ENCODE results near the gene CD1D.
"Not testable (repeated sequence)": the region's sequence is repeated elsewhere in the genome, so short reads cannot be mapped to it uniquely, and the experiment has no call there.

Gene CD1D

DNA sequence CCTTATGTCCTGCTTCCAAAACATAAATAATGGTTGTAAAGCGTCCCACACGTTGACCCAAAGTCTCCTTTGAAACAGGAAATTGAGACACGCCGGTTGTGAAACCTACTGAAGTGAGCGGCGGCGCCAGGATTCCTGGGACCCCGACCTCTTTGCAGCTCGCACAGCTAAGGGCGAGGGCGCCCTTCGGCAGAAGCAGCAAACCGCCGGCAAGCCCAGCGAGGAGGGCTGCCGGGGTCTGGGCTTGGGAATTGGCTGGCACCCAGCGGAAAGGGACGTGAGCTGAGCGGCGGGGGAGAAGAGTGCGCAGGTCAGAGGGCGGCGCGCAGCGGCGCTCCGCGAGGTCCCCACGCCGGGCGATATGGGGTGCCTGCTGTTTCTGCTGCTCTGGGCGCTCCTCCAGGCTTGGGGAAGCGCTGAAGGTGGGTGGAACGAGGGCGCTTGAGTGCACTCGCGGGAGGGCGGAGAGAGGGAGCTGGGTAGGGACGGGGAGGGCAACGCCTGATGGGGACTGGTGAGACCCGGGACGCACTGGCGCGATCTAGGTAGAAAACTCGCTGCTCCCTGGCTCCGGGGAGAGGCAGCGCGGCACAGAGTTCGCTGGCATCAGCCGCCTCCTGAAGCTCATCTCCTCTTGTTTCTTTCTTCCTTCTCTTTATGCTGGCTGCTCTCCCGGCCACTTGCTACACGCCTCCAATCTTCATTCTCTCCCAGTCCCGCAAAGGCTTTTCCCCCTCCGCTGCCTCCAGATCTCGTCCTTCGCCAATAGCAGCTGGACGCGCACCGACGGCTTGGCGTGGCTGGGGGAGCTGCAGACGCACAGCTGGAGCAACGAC is at the start of gene CD1D:
Gene CD1D (plus strand): TSS at position 155 of the 836 bp plus-strand sequence. CDS start 207 bp downstream, at position 362.
- DNase-seq, result no peak

DNA sequence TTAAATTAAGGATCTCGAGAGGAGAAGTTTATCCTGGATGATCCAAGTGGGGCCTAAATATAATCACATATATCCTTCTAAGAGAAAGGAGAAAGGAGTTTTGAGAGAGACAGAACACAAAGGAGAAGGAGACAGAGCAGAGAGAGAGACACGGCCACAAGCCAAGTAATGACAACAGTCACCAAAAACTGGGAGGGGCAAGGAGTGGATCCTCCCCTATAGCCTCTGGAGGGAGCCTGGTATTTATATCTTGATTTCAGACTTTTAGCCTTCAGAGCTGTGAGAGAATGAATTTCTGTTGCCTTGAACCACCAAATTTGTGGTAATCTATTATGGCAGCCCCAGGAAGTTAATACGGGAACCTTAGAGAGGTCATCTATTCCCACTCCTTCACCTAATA is 49.5 kb upstream of the CD1D start:
- no peak for DNase-seq

DNA sequence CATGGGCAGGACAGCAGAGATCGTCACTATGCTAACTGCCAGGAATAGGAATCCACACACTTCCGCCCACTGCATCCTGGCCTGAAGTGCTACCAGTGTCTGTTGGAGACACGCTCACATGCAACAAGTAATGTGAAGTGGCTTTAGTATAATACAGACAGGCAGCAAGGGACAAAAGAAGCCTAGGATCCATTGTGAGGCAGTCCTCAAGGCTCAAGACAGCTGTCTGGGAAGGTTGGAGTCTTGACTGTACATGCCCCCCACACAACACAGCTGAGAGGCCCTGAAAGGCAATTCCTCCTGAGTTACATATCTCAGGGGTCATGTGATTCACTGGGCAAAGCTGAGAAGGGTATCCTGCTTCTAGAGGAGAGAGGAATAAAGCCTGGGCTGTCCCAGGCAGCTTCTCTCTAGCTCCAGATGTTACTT is 39.9 kb upstream of the CD1D start:
- DNase-seq, result no peak

DNA sequence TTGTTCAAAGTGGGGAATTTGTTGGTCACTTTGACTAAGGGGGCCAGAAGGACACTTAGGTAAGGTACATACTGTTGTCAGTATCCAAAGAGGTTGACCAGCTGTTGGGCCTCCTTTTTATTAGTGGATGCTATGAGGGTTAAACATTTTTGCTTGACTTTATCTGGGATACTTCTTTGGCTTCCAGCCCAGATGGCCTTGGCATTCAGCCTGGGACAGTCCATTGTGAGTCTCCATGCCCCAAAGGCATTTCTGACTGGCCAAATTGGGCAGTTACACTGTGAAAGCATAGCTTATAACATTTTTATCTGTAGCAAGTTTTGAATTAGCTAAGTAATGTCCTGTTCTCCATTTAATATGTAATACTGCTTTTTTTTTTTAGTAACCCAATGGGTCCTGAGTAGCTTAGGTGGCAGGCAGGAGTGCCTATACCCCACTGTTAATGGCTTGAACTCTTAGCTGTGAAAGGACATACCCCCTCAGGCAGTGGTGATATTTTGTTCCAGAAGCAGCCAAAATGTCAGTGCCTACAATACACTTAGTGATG is 35.4 kb upstream of the CD1D start:
- DNase-seq, result no peak

DNA sequence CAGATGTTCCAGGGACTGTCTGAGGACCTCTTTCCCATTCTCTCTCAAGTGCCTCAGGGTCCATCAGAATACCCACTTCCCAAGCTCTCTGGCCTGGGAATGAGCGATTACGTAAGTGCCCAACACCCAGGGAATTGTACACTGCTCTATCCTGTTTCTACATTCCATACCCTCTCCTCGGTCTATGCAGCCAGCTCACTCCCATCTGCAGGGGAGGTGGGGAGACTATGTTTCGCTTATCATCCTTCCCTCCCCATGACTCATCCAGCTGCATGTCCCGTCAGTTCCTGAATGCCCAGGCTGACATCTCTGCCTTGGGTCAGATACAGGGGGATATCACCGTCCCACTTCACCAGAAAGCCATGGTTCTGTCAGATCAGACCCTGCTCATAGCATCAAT is 34.5 kb upstream of the CD1D start:
- no peak for DNase-seq

DNA sequence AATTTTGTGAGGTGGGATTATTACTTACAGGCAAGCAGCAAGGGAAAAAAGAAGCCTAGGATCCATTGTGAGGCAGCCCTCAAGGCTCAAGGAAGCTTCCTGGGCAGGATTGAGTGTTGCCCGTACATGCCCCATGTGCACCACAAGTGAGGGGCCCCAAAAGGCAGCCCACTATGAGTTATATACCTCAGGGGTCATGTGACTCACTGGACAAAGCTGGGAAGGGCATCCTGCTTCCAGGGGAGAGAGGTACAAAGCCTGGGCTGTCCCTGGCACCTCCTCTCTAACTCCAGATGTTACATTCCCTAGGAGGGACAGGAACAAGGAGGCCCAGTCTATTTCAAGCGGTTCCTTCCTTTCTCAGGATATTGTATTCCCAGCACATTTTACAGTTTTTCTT is 34.0 kb upstream of the CD1D start:
- DNase-seq, result no peak

DNA sequence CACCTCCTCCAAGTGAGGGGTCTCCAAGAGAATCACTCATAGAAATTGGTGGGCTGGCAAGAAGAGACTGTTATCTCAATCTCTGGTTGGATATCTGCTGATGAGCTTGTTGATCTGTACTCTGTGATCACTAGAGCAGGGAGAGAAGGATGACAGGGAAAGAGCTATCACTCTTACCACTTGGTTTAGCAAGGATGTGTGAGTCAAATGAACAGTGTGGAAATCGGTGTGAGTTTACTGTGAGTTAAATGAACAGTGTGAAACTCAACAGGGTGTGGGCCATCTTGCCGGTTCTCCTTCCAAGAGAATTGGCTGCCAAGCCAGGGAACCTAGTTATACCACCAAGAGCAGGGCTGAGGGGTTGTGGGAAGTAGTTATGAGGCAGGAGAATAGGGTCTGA is 33.3 kb upstream of the CD1D start:
- DNase-seq, result no peak

DNA sequence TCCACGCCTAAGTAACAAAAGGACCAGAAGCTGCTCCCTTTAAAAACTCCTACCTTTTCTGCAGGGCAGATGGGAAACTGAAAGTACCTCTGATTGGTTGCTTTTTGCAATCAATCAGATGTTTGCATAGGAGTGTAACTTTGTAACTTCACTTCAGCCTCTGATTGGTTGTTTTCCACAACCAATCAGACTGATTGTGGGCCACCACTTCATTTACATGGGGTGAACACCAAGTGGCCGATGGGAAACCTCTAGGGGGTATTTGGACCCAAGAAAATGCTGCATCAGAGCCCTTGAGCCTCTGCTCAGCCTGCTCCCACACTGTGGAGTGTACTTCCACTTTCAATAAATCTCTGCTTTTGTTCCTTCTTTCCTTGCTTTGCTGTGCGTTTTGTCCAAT is 32.8 kb upstream of the CD1D start:
- no peak for DNase-seq

DNA sequence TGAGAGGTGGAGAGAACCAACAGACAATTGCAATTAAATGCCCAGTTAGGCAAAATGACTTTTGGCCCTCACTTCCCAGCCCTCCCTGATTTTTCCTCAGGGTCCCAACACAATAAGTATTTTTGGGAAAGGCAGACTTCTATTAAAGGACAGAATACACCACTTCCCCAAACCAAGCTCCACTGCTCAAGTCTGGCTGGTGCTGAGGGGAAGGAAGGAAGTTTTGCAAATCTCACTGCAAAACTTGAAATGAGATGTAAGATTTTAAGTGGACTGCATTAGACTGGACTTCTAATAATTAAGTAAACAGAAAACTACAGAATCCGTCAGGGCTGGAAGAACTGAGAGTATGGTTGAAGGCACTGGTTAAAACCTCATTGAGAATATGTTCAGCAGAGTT is 32.2 kb upstream of the CD1D start:
- DNase-seq, result no peak

DNA sequence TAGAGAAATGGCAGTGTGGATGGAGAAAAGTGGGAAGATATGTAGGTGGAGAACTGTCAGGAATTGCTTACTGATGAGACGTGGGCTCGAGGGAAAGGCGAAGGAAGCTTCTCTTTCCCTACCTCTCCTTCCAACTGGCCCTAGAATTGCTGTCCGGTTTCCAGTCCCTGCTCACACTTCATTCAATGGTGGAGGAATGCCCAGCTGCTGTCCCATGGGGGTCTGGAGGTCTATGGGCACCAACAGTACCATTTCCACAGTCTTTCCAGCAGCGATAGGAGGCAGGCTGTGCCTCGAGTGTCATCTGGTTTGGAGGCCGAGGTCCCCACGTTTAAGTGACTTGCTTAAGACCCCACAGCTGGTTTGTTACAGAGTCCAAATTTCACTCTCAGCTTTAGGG is 31.5 kb upstream of the CD1D start:
- no peak for DNase-seq

DNA sequence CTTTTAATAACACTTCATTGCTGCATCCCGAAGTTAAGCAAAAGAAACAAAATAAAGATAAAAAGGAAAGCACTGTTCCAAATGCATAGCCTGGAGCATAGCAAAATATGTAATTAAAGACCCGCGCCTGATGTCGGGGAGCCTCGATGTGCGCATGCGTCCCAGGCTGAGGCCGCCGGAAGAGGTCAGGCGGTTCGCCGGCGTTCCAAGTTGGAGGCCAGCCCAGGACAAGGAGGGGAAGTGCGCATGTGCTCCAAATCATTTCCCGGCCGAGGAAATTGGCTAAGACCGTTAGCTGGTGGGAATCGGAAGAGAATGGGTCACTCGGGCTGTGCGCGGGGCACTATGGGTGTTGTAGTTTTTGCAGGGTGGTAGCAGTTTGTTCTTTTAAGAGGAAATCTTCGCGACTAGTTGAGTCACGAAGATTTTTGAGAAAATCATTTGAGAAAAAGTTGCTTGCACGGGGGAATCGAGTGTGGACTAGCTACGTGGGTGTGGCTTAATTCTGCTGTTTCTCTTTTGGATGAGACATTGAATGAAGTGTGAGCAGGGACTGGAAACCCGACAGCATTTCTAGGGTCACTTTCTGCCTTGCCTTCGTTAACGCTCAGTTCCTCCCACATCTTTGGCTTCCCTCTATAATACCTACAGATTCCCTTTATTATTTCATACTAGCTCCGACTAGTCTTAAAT is 31.0 kb upstream of the CD1D start:
- peak; percentile 65 for DNase-seq

DNA sequence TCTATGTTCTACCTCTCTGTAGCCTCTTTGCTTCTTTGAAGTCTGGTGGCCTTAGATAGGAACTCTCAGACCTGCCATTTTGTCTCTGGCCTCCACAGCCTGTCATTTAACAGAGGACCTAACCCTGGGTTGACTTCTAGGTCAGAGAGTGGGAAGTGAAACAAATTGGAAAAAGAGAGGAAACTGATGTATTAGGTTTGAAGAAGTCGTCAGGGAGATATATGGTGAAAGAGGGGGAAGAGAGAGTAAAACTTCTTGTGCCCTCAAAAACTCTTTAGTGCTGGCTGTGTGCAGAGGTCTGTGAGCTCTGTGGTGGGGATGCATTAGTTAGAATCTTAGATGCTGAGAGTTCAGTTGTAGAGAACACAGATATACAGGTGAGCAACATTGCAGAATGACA is 30.2 kb upstream of the CD1D start:
- no peak for DNase-seq

DNA sequence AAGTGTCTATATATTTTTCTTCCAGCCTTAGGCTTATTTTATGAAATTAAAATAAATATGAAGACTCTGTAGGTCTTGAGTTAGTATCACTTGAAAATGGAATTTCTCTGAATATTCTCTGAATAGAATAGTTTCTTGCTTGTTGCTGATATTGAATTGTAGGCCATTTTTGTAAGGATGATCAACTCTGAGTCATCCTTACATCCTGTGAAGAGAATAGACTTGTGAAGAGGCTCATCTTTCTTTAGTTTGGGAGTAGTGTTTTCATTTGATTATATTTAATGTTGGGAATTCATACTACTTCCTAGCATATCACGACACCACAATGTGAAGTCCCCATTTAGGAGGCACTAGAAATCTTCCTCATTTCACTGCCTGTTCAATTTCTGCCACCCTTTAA is 27.5 kb upstream of the CD1D start:
- no peak for DNase-seq

DNA sequence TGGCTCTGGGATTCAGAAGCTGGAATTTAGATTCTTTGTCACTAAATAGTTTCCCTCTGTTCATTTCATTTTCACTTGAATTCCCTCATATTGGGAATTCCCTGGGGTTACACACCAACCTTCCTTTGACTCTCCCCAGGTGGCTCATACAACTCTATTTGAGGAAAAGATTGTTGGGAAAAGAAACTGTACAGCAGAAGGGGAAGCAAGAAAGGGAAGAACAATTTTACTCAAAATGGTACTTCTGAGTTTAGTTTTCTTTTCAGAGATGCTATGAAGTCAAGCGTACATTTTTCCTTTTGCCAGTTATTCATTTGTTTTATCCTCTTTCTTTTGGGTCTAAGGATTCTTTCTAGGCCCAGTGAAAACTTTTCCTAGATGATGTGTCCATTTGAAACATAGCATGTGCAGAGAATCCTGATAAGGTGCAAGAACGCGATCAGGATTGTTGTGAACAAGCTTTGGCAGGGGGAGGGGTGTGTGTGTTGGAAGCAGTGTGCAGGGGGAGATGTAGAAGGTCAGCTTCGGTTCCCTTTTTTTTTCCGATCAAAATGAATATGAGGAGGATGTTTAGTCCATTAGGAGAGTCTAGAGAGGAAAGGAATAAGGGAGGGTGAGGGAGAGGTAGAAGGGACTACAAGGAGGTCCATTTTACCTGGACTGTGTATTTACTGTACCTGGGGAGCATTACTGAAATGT is 26.8 kb upstream of the CD1D start:
- DNase-seq, result no peak

DNA sequence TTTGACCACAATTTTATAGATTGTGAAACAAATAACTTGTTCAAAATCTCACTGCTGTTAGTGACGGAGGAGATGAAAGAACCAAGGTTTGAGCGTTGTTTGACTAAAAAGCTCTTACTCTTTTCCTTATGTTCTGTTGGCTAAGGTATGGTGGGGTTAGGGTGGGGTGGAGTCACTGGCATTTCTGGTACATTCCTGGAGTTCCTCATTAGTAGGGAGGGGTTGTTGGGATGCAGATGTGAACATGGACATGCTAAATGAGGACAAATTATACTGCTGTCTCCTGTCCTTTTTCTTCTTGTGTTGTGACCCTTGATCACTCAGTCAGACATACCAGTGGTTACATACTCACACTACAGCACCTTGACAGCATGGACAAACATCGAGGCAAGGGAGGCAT is 26.2 kb upstream of the CD1D start:
- DNase-seq, result no peak

DNA sequence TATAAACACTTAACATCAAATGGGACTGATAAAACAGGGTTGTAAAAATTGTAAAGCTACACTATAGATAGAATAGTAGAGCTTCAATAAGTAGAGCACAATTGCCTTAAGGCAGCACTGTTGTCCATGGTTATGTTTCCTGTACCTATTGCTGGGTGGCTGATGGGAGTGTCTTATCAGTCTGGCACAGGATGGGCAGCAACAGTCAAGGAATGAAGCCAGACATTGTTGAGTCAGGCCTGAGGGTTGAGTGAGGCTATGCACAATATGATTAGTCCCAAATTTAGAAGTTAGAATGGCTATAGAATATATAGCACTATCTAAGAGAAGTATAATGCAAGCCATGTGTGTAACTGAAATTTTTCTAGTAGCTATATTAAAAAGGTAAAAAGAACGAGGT is 25.0 kb upstream of the CD1D start:
- DNase-seq, result no peak

DNA sequence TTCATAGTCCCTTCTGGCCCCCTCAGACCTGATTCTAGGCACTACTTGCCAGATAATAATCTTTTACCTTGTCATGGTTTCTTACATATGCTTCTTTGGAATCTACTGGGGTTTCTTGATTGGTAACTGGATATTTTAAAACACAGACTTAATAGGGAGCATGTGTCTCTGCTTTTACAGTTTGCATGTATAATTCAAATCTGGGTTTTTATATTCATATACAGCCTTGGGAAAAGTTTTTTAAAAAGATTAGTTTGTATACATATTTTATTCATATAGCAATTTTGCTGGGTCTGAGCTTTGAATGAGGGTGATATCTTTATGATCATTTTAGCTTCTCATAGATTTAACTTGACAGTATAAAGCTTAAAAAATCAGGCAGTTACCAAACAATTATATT is 21.1 kb upstream of the CD1D start:
- DNase-seq, result no peak

DNA sequence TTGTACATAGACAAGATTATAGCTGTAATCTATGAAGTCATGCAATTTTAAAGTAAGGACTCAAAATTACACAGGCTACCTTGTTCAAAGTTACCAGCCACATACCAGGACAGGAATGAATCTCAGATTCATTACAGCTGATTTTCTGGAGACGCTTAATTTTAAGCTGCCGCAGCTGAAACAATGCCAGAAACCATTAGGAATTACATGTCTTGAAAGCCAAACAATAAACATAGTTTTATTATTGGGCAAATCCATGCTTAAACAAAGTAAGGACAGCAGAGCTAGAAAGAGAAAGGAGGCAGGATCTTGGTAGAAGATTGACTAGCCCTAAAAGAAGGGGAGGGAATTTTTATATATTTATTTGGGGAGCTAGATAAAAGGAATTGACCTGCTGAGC is 19.2 kb upstream of the CD1D start:
- DNase-seq, result no peak

DNA sequence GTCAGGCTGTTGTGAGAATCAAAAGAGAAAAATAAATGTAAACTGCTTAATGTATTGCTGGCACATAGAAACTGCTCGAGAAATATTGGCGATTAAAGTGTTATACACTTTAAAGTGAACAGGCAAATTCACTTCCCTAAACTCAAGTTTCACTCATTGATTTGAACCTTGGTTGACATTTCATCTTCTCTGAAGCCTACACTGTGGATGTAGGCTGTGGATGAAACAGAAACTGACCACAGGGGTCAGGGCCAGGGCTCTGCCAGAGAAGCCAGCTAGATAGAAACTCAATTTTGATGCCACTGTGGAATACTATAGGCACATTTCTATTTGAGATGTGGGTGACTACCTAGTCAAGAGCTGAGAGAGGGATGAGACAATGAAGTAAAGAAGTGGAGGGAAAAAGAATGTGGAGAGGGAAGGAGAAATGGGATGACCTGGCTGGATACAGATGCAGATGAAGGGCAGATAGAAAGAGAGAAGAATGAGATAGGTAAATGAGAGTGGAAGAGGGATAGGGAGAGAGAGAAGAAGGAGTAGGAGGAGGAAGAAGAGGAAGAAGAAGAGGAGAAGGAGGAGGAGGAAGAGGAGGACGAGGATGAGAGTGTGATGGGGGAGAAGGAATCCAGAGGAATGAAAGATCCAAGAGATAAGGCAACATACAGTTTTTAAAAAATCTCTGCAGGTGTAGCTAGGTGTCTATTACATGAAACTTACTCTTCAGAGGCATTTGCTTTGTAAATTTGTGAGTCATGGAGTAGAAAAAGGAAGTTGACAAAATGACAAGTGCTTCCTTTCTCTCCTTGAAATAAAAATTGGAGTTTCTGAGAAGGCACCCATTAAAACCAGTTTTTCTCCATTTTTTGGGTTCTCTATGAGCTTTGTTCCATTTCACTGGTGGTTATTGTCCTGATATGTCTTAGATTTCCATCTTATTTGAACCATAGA is 17.4 kb upstream of the CD1D start:
- DNase-seq, result no peak

DNA sequence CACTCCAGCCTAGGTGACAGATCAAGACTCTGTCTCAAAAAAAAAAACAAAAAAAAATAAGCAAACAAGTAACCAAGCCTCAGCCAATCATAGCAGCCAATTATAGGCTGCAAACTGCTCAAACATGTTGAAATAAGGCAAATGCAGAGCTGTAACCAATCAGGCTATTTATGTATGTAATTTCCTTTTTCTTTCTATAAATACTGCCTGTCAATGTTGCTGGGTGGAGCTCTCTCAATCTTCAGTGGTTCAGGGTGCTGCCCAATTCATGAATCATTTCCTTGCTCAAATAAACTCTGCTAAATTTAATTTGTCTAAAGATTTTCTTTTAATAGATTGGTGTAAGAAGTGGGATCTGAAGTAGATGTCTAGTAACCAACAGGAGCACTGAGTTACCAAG is 11.6 kb upstream of the CD1D start:
- no peak for DNase-seq

DNA sequence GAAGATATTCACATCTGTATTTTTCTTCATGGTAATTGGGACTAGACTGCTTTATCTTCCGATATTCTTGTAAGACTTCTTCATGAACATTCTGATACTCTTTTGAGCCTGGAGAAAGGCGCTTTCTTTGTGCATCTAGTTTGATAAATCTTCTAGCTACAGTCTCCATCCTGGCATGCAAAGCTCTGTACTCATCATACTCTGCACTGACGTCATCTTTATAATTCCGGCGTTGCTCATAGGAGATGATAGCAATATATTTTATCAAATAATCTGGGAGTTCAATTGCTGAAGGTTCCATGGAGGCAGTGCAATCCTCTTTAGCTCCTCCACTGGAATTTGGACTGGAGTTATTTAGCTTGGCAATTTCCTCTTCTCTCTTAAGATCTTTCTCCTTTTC is 4.8 kb upstream of the CD1D start:
- DNase-seq, result not testable (repeated sequence)

DNA sequence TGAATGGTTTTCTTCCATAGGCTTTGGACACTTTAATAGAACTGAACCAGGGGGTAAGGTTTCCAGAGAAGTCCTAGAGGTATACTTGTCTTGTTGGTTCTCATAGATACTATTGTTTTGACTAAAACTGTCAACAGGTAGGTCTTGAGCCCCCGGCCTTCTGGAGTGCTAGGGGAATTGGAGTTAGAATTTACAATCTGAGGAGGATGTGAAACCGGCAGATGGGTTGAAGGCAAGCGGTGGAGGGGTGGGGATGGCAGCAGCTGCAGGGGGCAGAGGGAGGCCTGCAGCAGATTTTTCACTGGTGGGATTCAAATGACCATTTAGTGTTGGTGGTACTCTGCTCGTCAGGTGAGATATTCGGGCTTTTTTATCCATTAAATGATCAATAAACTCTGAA is 4.3 kb upstream of the CD1D start:
- no peak for DNase-seq

Data from SHP77 treated with DMSO at 0.1 percent for 48 hours (cell line).